ENCODE measurements around the gene CFAP99.

DNA sequence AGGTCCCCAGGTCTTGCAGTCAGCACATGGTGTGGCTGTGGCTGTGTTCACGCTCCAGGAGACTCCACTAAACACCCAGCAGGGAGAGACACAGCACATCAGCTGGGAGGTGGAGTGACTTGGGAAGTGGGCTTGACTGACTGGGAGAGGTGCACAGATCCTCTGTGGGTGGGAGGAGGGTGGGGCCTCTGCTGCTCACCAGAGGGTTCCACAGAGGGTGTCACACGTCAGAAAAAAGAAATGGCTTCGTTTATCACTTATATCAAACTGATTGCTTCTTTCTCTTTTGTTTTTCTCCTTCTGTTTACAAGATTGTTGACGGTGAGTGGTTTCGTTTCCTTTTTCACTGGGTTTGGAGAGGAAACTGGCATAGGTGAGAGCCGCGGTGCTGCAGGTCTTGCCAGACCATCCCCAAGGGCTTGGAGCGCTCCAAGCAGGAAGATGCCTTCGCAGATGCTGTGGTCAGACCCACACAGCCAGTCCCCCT, 92.9 kb downstream of the CFAP99 start:
- TF ChIP-seq, protein P1, sequence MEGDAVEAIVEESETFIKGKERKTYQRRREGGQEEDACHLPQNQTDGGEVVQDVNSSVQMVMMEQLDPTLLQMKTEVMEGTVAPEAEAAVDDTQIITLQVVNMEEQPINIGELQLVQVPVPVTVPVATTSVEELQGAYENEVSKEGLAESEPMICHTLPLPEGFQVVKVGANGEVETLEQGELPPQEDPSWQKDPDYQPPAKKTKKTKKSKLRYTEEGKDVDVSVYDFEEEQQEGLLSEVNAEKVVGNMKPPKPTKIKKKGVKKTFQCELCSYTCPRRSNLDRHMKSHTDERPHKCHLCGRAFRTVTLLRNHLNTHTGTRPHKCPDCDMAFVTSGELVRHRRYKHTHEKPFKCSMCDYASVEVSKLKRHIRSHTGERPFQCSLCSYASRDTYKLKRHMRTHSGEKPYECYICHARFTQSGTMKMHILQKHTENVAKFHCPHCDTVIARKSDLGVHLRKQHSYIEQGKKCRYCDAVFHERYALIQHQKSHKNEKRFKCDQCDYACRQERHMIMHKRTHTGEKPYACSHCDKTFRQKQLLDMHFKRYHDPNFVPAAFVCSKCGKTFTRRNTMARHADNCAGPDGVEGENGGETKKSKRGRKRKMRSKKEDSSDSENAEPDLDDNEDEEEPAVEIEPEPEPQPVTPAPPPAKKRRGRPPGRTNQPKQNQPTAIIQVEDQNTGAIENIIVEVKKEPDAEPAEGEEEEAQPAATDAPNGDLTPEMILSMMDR (IDR thresholded peaks at IDR 0.05): no peak
- TF ChIP-seq POLR2A (IDR thresholded peaks at IDR 0.05): no peak
